Fibroblast of the conjunctiva (primary cell): Measurements from ENCODE around the gene TP53RK.

ENCODE experiments used
- DNase-seq: peaks from one replicate; pipeline ENCODE4 v3.0.0-alpha.2; 2010; ENCODE audit warnings: low read depth

TP53RK gene

GRCh38 chr20:46706242-46706641 lies 17.0 kb upstream of the TP53RK start:
- DNase-seq, result no peak

DNA sequence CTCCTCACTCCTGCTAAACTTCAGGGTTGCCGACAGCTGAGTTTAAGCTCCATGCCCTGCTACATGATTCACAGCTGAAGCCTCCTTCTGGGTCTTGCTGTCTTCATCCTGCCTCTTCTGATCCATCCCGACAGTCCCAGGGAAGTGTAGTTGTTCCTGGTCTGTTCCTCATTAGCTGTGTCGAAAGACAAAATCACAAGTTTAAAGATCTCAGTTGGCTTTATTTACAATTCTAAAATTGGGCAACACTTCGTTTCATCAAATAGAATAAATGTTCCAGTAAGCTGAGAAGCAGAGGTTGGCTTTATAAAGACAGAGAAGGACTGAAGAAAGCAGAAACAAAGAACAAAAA lies 16.1 kb upstream of the TP53RK start:
- DNase-seq, result peak; percentile 56

DNA sequence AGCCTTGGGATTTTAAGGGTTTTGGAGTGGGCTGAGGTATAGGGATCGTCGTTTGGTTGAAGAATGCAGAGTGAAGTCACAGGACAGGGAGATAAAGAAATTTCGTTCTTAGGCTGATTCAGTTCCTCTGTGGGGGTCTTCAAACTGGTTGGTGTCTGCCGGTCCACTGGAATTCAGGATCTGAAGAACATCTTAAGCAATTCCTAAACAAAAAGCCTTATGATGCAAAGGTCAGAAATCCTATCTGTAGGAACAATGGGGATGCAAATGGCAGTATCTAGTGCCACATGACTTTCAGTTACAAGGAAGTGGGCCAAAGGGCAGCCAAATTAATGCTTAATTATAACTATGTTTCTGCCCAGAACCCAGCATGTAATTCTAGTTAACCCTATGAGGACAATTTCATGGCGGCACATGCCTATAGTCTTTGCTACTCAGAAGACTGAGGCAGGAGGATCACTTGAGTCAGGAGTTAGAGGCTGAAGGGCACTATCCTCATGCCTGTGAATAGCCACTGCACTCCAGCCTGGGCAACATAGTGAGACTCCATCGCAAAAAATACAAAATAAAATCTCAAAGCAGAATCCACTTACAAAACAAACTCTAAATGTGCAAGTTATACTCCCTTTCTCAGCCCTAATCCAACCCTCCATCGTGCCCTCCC lies 15.6 kb upstream of the TP53RK start:
- DNase-seq, result peak; percentile 22

- DNase-seq, result no peak
Measured at GRCh38 chr20:46703435-46703834, 14.2 kb upstream of the TP53RK start.

DNA sequence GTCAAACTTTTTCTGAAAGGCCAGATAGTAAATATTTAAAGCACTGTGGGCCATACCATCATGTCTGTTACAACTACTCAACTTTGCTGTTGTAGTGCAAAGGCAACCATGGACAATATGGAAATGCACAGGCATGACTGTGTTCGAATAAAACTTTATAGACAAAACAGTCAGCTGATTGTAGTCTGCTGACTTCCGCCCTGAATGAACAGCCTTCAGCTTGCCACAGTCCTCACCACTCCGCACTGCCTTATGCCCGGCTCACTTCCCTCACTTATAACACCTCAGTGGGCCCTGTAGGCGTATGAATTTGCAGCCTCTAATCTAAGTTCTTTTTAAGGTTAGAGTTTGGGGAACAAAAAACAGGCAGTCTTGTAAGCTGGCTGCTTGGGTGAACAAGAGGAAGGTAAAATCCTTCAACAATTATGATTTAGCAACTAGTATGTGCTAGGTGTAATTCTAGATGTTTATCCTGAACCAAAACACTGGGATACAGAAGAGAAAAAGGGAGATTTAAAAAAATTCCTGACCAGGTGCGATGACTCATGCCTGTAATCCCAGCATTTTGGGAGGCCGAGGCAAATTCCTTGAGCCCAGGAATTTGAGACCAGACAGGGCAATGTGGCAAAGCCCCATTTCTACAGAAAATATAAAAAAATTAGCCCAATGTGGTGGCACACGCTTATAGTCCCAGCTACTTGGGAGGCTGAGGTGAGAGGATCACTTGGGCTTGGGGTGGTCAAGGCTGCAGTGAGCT lies 13.4 kb upstream of the TP53RK start:
- no peak for DNase-seq

- DNase-seq, result no peak
Measured at GRCh38 chr20:46701986-46702385, 12.7 kb upstream of the TP53RK start.

- no peak for DNase-seq
Measured at GRCh38 chr20:46701556-46701955, 12.3 kb upstream of the TP53RK start.

DNA sequence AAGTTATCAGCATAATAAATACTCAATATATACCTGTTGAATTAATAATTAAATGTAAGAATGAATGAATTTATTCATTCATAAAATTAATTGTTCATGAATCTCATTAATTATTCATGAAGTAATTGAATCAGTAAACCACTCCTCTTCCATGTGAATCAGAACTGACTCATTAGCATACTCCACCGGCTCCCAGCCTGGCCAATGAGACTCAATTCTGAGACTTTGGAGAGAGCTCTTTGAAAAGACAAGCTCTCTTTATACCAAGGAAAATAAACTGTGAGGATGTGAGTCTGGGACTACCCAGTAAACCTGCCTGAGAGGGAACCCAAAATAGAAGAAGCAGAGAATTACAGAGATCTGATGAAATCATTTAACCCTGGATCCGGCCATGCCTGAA lies 11.8 kb upstream of the TP53RK start:
- no peak for DNase-seq

DNA sequence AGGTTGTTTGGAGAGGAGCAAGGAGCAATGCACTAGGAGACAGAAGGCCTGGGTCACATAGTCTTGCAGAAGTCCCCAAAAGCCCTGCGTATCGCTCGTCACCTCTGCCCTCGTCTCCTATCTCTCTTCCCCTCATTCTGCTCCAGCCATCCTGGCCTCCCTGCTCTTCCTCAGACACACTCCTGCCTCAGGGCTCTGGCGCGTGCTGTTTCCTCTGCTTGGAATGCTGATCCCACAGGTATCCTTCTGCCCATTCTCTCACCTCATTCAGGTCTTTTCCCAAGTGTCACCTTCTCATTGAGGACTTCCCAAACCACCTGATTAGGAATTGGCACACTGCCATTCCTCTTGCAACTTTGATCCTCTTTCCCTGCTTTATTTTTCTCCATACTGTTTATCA lies 11.2 kb upstream of the TP53RK start:
- no peak for DNase-seq

- peak; percentile 22 for DNase-seq
Measured at GRCh38 chr20:46699651-46700359, 10.6 kb upstream of the TP53RK start.

DNA sequence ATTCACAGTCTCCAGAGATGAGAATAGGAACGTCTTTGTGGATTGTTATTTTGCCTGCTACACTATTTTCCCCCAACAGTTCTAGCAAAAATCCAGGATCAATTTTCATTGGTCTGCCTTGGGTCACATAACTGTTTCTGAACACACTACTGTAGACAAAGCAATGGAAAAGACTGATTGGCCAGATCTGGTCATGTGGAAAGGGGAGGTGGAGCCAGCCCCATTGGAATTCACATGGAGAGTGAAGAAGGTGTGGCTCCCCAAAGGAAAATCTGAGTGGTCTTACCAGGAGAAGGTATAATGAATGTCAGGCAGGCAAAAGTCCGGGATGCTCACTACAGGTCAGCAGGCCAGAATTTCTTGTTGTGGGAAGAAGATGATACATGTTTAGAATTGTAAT lies 9.5 kb upstream of the TP53RK start:
- no peak for DNase-seq

DNA sequence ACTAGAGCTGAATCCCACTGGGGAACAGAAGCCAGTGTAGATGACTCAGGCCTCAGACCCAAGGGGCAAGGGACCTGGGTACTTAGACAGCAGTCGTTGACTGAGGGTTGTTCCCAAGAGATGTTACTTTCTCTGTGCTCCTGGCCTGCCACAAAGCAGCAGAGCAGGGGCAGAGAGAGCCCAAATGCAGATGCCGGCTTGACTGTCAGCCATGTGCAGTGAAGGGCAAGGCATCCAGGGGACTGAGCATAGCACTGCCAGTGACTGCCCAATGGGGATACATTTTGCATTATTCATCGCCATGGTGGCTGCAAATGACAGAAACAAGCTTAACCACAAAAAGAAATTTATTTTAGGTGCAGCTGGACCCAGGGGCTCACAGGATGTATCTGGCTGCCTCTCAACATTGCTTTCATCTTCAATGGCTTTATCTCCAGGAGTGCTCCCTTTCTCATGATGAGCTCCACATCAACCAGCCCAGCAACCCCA lies 7.6 kb upstream of the TP53RK start:
- no peak for DNase-seq

DNA sequence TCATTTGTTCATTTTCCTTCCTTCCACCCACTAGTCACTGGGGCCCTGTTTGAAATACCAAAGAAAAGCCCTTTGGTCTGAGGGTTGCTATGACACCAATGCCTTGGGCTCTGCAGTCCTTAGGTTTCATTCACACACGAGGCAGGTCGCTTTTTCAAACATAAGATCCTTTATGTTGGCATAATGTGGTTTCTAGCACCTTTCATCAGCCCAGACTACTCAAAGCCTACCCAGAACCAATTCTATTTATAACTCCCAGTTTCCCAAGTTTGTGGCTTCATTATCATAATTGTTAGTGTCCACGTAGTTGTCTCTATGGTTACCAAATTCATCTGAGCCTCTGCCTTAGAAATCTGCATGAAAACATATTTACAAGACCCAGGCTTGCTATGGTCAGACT lies 6.6 kb upstream of the TP53RK start:
- DNase-seq, result peak; percentile 20

- peak; percentile 26 for DNase-seq
Measured at GRCh38 chr20:46694484-46694883, 5.2 kb upstream of the TP53RK start.

DNA sequence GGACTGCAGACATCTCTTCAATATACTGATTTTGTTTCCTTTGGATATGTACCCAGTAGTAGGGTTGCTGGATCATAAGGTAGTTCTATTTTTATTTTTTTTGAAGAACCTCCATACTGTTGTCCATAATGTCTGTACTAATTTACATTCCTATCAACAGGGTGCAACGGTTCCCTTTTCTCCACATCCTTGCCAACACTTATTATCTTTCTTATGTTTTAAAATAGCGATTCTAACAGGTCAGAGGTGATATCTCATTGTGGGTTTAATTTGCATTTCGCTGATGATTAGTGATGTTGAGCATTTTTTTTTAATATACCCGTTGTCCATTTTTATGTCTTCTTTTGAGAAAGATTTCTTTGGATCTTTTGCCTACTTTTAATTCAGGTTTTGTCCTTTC lies 2.0 kb upstream of the TP53RK start:
- no peak for DNase-seq

- no peak for DNase-seq
Measured at GRCh38 chr20:46690219-46691106, 1.2 kb upstream of the TP53RK start.

DNA sequence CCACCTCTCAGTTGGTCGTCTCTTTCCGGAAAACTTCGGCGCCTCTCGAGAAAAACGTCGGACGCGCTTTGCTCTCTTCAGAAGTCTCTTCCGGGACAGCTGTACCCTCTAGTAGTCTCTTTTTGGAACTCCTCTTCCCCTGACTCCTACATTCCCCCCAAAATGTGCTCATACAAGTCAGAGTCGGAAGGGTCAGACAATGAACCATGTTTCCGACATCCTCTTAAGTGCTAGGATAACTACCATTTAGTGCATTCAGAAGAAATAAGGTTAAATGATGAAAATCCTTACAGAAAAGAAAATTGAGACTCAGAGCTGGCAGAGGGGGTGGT lies 476 bp upstream of the TP53RK start:
- DNase-seq, result no peak

- no peak for DNase-seq
Measured at GRCh38 chr20:46688151-46689081, 828 bp downstream of the TP53RK start.

DNA sequence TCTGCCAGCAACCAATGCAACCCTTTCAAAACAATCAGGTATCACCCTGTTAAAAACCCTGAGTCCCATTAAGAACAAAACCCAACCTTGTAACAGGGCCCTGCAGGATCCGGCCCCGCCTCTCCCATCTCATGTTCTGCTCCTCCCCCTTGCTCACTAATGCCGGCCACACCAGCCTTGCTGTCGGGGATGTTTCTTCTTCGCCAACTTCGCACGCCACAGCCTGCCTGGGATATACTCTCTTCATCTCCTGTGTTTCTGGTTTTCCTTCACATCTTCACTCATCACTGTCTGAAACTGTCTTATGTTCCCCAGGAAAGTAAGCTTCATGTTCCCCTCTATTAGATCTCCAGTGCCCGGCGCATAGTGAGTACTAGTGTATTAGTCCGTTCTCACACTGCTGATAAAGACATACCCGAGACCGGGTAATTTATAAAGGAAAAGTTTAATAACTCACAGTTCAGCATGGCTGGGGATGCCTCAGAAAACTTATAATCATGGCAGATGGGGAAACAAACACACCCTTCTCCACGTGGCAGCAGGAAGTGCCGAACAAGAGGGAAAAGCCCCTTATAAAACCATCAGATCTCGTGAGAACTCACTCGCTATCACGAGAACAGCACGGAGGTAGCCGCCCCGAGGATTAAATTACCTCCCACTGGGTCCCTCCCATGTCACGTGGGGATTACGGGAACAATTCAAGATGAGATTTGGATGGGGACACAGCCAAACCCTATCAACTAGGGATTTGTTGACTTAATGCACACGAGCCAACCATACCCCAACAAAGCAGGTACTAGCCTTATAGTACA lies 5.1 kb downstream of the TP53RK start:
- DNase-seq, result peak; percentile 65

DNA sequence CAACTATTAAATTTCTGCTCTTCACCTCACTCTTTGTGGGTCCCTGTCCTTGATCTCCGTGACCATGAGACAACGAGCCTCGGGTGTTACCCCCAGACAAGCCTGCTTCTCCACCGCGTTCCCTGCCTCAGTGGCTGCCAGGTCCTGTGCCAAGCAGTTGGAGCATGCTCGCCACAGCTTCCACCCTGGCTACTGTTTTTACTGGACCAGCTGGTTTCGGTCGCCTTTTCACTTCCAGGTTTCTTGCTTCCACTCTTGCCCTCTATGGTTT lies 5.6 kb downstream of the TP53RK start:
- DNase-seq, result no peak
